Myocyte (in vitro differentiated cells): Measurements from ENCODE around the gene JARID2. TPM values are rescaled to one million over a fixed set of nuclear protein-coding genes. Genes with fewer than 3 reads are reported as not detected.
A peak's percentile ranks its signal among the peaks of the same experiment; 100 is the strongest.

ENCODE experiments used
- DNase-seq: peaks from one replicate; pipeline ENCODE4 v3.0.0-alpha.2; 2012; ENCODE audit warnings: low read depth
- total RNA-seq: library from RNA; depleted of rRNA; stranded (reverse); fragments of >200 nt; gene quantifications from 2 replicates; pipeline ENCODE4 v1.2.3, GENCODE V29; 2014

JARID2 gene
- total RNA-seq, 1 donor from 2014 or later, result 10.1 TPM

DNA sequence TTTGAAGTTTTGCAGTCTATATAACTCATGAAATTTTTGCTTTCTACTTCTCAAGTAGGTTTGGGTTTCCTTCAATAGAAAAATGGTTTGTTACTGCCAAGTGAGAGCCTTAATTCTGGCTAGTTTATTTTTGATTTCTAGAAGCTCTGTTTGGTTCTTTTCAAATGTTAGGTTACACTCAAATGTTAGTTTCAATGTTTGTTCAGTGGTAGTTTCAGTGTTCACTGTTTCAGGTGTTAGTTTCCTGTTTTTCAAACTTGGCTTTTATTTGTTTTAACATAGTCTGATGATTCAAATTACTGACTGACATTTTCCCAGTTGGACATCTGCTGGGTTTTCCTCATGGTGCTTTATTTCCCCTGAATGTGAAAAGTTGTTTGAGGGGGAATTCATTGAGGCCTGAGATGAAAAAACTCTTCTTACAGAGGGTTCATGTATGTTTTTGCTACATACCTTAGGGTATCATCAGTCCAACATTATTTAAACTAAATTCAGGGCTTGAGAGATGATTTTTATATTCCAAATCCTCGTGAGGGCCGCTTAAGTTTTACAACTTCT lies 189.0 kb downstream of the JARID2 start:
- no peak for DNase-seq

DNA sequence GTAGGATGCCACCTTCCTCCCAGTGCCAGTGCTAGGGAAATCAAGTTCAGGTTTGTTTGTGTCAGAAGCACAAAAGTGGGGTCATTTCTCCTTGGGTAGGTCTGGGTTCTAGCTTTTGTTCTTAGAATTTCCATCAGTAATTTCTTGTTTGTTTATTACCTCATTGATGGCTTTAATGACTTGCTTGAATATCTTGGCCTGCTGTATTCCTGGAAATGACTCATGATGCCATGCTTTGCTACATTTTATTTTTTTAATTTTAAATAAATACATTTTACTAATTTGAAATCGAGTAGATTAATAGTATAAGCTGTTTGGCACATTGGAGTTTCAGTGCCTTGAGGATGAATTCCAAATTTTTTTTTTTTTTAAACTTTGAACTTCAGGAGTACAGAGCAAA lies 189.6 kb downstream of the JARID2 start:
- no peak for DNase-seq

DNA sequence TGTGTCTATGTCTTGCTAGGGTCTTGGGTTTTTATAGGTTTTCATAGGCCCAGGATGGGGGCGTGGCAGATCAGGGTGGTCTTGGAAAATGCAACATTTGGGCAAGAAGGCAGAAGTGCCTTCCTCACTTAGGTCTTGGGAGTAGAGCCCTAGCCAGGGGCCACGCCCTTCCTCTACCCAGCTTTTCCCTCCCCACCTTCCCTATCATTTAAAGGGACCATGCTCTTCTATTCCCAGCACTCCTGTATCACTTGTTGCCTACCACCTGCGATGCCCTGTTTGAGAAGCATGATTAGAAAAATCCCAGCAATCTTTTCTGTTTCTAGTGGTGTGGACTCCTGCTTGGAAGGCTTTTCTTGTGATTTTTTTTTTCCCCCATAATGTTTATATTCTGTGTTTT lies 190.6 kb downstream of the JARID2 start:
- no peak for DNase-seq

DNA sequence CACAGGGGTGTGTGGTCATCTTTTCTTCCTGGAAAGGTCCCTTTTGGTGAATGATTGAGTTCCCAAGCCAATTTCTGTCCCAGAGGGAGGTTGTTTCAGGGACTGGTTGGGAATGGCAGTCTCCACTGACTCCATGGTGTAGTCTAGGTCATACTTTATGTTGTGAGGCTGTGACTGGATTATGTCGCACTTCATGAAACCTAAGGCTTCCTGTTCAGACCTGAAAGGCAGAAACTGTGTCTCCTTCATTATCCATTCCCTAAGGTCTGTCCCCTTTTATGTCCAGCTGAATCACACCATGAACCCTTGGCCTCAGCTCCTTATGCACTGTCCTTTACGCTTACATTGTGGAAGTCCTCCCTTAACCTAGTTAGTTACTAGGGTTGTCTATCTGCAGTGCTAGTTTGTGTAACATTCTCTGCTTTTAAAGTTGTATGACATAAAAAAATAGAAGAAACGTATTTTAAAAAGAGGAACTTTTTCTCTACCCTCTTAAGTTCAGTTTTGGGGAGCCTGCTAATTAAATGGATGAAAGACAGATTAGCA lies 191.3 kb downstream of the JARID2 start:
- DNase-seq, result no peak

DNA sequence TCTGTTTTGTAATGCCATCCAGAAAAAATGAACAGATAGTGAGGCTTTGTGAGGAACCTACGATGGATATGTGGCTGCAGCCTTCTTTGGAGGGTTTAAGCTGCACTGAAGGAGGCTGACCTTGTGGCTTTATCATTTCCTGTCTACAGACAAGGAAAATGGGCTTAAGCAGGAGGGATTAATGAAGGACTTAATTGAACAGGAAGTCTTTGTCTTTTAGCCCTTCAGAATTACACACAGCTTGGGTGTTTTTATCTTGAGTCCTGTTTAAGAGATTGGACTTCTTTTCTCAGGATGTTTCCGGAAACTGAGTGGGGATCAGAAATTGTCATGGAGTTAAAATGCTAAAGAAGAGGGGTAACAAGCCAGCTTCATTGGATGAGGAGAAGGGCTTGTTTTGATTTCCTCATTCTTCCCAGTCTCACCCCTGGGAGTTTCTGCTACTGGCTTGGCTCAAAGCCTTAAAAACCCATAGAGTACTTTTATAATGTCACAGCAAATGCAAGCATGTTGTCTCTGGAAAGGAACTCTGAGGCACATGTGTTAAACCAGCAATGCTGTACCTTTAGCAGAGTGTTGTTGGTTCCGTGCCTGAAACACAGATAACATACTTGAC lies 193.6 kb downstream of the JARID2 start:
- no peak for DNase-seq

DNA sequence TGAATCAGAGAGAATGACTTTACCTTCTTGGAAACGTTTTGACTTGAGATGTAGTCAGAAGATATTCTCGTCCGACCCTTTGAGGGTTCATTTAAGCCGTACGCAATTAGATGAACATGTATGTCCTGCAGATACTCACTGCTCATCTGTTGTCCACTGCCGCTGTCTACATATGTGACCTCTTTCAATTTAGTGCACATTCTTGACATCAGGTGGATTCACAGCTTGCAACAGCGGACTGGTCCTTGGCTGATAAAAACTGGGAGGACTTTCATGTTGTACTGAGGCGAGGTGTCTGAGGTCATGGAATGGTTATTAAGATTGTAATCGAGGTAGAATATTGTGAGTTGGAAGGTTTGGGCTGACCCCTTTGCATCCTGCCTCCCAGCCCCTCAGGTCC lies 194.2 kb downstream of the JARID2 start:
- no peak for DNase-seq

DNA sequence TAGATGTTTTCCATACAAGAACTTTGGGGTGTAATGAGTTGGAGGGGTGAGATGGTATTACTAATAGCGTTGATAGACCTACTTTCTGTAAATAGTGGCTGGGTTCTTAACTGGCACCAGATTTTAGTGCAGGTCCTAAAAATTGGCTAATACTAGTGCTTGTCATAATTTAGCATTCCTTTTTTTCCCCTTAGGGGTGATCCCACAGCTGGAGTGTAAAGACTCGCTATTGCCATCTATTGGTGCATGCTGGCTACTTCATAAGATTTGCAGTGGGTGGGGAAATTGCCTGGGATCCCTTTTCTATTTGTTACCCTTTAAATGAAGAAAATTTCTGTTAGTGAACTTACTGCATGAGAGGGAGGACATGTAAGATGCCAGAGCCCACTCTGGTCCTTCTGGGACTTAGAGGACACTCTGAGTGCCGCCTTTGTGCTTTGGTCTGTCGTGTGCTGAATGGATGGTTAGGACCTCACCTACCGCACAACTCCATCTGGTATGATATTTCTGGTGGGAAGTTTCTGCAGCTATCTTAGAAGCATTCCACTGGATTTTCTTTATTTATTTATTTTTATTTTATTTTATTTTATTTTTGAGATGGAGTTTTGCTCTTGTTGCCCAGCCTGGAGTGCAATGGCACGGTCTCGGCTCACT lies 195.5 kb downstream of the JARID2 start:
- DNase-seq, result peak; percentile 71

DNA sequence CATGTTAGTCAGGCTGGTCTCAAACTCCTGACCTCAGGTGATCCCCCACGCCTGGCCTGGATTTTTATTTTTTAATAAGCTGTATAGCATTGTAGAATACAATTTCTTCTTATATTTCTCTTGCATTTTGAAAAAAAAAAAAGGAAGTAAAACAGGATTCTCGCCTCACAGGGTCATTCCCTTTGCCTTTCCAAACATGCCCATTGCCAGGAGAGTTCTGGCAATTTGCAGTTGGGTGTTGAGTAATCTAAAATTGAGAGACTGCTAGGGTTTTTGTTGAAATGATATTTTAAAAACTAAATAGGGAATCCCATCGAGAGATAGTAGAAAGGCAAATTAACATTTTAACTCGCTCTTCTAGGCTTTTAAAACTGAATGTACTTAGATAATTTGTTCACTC lies 196.1 kb downstream of the JARID2 start:
- no peak for DNase-seq

DNA sequence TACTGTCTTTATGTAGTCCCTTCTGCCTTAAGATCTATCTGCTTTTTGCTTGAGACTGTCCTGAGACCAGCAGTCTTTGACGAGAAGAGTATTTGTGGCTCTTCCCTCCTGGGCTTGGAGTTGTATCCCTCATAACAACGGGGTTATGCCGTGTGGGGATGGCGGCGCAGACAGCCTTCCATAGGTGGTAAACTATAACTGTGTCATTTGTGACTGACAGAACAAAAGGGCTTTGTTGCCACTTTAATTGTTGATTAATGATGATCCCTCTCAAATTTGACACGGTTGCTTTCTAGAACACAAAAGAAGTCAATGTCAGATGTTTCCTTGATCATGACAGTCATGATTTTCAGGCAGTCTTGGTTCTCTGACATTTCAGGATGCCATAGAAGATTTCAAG lies 196.6 kb downstream of the JARID2 start:
- no peak for DNase-seq

DNA sequence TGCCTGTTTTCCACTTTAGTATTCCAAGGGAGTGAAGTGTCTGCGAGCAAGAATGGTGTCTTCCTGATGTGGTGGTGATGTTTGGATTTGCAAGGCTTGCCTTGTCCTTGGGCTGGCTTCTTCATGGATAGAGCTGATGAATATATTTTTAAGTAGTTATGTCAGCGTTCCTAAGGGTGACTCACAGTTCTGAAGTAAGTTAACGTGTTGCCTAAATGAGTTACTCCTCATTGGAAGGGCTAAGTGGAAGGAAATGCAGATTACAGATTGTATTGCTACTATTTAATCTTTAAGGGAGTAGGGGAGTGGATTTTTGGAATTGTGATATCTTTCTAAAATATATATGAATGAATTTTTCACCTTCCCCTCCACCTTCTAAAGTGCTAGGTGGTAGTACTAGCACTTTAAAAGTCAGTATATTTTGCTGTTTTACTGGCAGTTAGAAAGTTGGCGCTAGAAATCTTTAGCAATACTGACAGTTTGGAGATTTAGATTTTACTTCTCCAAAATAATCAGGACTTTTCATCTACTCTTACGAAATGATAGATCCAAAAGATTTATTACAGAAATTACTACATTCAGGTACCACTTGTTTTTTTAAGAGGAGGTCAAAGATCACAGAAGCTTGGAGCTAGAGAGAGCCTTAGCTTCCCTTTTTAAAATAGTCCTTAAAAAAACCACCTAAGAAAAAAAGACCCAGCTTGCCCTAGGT lies 197.4 kb downstream of the JARID2 start:
- peak; percentile 73 for DNase-seq

DNA sequence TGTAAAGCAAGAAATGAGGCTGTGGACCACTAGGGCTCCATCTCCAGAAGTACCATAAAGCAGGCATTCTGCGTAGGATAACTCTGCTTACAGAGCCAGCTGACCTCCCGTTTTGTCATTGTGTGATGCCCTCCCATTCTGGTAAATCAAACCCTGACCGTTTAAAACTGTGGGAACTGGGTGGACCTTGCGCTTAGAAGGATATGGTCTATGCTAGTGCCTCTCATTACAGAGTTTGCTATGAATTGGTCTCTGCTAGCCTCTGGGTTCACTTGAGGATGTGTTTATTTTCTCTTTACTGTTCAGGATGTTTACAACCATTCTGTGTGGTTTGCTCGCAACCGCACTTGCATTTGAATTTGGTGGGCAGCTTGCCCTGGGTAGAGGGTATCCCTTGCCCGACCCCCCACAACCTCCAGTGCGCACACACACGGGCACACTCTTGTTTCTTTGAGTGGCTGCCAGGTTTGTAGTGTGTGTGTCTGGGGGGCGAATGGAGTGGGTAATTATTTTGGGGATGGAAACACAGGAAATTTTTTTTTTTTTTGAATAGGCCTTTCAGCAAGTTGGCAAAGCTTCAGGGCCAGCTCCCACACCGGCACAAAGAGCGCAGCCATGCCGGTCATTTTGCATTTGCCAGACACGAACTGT lies 198.3 kb downstream of the JARID2 start:
- DNase-seq, result no peak

DNA sequence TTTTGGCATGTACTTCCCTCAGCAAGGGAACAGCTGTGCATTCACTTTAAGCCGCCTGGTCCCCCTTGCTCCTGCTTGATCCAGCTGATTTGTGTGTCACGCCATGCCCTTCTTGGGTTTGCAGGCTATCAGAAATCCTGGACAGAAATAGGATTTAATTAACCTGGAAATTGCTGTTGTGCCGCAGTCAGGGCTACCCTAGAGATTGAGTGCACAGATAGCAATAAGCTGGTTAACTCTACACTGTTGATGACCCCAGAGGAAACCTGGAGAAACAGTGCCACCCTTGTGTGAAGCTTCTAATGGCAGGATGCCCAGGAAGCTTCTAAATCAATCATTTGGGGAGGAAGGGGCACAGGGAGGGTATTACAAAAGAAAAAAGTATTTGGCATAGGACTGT lies 199.0 kb downstream of the JARID2 start:
- DNase-seq, result no peak

DNA sequence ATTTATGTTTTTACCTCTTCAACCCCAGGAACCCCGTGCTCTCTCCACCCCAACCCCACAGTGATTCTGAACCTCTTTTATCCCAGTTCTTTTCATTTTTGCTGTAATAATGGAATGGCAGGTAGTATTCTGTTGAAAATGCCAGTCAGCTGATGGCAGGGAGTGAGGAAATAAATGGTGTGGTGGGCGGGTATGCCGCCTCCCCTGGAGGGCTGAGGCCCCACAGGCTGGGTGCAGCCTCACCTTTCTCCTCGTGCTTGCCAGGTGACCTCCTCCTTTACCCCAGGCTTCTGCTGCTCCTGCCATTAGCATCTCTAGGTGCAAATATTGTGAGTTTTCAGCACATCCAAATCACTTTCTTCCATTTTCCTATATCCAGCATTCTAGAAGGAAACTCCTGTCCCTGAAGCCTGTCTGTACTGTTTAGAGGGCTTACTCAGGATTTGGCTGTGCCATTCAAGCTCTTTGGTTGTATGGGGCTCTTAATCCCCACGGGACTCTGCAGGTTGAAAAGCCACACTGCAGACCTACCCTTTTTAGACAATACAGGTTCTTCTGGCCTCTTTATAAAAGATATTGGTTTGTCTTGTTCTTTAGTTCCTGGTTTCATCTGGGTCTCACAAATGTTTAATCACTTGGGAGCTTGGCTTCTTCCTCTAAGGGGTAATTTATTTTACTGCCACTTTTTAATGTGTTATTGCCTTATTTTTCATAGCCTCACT lies 201.8 kb downstream of the JARID2 start:
- no peak for DNase-seq

DNA sequence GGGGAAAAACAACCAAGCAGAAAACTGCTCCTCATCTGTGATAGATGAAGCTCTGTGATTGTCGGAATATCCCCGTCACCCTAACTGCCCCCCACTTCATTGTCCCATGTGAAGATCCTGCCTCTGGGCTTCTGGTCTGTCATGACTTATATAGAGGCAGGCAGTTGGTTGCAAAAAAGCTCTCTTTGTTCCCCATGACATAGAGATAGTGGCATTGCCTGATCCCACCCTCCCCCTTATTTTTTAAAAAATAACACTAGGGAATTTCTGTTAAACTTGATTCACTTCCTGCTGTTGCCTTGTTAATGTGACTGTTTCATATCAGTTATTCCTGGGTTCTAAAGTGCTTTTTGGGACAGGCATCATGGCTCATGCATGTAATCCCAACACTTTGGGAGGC lies 203.1 kb downstream of the JARID2 start:
- no peak for DNase-seq

DNA sequence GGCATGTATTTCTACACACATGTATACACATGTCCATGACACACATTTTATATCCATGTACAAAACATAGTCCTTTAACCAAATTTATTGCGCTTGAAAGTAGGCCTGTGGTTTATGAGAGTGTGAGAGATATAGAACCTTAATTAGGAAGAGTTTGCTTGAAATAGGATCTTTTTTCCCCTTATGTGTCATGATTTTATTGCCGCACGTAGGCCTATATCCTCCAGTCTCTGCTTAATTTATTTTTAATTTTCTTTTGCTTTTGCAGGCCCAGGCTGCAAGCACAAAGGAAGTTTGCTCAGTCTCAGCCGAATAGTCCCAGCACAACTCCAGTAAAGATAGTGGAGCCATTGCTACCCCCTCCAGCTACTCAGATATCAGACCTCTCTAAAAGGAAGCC lies 205.9 kb downstream of the JARID2 start:
- no peak for DNase-seq

DNA sequence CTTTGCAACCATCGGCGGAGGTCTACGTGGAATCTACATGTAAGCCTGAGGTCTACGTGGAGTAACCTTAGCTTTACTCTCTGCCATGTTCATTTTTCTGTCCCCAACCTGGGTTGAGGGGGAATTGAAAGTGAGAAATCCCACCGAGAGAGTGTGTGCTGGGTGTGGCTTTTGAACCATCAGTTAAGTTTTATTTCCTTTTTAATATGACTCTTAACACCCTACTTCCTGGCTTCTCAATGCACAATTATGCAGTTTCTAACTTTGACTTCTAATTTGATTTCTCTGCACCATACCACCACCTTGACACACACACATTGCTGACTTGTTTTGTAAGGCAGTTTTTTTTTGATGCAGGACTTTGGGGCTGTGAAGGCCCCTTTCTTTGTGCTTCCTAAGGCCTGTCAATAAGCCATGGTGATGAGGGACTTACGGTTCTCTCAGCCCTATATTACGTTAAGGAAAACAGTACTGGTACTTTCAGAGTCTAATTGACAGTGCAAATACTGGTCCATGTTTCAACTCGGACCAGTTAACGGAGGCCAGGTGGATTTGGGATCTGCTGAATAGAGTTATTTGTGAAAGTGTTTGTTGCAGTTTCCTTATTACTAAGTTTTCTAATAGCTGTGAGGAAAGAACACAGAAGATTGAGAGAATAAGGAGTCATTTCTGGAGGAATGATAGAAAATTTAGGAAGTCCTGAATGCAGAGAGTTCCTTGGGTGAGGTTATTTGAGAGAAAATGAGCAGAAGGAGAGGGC lies 206.5 kb downstream of the JARID2 start:
- DNase-seq, result no peak

DNA sequence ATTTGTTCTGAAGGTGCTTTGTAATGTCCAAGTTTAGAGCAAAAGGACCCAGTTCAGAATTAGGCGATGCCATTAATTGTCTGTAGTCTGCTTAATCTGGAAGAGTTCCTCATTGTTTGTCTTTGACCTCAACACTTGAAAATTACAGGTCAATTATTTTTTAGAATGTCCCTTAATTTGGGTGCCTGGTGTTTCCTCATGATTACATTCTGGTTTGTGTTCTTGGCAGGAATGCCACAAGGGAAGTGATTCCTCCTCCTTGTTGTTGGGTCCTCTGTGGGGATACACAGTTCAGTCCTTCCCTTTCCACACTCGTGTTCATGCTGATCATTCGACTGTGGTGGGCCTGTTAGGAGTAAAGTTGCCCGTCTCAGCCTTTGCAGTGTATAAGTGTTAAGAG lies 207.3 kb downstream of the JARID2 start:
- DNase-seq, result no peak

DNA sequence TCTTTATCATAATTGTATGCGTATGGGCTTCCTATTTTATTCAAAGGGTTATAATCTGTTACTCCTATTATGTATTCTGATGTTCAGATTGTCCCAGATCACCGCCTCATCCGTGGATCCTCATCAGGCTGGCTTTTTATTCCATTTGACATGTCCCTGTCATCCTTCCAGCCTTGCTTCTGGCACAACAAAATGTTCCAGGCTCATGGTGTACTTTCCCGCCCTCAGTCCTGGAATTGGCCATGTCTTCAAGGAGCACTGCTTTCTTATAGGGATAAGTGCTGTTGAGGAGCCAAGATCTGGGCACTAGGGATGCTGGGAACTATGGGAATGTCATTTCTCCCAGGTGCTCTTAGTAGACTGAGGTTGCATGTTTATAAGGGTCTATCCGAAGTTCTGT lies 207.8 kb downstream of the JARID2 start:
- no peak for DNase-seq

DNA sequence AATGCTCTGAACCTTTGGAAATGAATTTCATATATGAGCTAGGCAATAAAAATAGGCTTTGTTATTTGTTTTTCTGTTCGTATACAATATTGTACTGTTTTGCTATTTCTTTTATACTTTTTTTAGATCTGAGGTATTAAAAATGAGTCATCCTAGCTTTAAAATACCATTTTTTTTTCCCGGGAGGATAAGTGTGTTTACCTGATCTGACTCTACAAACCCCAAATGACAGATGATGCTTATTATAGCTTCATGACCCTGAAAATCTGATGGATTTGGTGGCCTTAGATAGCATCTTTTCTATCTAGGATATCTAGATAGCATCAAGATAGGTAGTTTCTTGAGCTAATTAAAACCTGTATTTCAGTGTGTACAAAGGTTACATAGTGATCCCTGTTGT lies 210.6 kb downstream of the JARID2 start:
- no peak for DNase-seq

DNA sequence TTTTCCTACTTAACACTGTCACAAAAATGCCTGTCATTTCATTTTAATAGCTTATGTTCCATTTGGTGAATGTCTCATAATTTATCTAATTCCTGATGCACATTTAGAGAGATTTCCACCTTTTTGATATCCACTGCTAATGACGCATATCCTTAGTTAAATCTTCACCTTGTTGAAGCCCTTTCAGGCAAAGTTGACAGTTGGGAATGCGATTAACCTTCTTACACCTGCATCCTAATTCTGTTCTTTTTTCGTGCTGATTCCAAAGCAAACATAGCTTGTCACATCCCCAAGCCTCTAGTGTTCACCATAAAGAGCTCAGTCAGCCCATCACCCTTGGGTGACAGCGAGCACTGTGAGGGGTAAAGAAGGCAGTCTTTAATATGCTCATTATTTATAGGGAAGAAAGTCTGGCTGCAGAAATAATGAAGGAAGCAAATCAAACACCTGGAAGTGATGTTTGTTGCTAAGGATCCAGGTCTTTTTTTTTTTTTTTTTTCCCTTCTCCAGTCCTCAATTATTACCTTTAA lies 211.3 kb downstream of the JARID2 start:
- DNase-seq, result no peak
